Measurements from ENCODE around the gene QRFP. TPM values are rescaled to one million over a fixed set of nuclear protein-coding genes. Genes with fewer than 3 reads are reported as not detected.
A peak's percentile ranks its signal among the peaks of the same experiment; 100 is the strongest.

The QRFP gene
- total RNA-seq, 4 donors from 2014 or later, result not detected

DNA sequence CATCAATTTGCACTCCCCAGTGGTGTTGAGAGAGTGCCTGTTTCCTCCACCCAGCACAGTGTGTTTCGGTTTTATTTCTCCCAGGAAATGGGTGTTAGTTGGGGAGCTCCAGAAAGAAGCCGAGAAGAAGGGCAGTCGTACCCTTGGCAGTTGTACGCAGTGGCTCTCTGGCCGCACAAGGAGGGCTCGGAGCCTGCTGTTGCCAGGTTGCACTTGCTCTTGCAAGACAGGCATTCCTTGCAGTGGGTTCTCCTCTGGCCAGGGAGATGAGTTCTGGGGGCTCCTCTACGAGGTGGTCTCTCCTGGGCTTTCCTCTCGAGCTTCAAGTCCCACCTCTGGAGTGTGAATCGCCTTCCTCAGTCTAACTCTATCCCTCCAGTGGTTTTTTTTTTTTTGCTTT is 29.1 kb downstream of the QRFP start:
- peaks cover 28 to 45% of the 10 kb centered on the region in 2 donors for H3K4me1 ChIP-seq
- no peak for TF ChIP-seq POLR2A (IDR thresholded peaks at IDR 0.05)
- TF ChIP-seq, protein P1, sequence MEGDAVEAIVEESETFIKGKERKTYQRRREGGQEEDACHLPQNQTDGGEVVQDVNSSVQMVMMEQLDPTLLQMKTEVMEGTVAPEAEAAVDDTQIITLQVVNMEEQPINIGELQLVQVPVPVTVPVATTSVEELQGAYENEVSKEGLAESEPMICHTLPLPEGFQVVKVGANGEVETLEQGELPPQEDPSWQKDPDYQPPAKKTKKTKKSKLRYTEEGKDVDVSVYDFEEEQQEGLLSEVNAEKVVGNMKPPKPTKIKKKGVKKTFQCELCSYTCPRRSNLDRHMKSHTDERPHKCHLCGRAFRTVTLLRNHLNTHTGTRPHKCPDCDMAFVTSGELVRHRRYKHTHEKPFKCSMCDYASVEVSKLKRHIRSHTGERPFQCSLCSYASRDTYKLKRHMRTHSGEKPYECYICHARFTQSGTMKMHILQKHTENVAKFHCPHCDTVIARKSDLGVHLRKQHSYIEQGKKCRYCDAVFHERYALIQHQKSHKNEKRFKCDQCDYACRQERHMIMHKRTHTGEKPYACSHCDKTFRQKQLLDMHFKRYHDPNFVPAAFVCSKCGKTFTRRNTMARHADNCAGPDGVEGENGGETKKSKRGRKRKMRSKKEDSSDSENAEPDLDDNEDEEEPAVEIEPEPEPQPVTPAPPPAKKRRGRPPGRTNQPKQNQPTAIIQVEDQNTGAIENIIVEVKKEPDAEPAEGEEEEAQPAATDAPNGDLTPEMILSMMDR (IDR thresholded peaks at IDR 0.05), result no peak

GRCh38 chr9:130866474-130866965 is 30.1 kb downstream of the QRFP start:
- Histone ChIP-seq H3K36me3 (peaks cover 0 to 7% of the 10 kb centered on the region in 2 donors), H3K4me1 (peaks cover 24 to 43% of the 10 kb centered on the region in 2 donors)

More for the DNA sequence above, 29.1 kb downstream of the QRFP start:
- H3K27ac ChIP-seq, result no peak overlapping the region
- no peak overlapping the region for H3K4me3 ChIP-seq (replicated peaks in 1 of 3)
- no peak for DNase-seq
- WGBS, 2 donors, result 92 to 95% methylated on average over 9 of the region's 9 CpGs
- H3K27me3 ChIP-seq, result no peaks in the 10 kb centered on the region
- H3K9me3 ChIP-seq, result no peaks in the 10 kb centered on the region
- peaks cover 9 to 15% of the 10 kb centered on the region in 2 donors for H3K36me3 ChIP-seq
- intact Hi-C loops (cut with DNase I), result loop anchor here (5.0 to 10.0 kb wide), 2 partner anchors 75 to 177 kb away; no protein-coding TSS in a partner anchor

GRCh38 chr9:130865921-130866320 is 30.7 kb downstream of the QRFP start:
- whole genome bisulfite sequencing, 2 donors, result 98 to 99% methylated on average over 3 of the region's 3 CpGs
- intact Hi-C loops (cut with DNase I), result loop anchor here (5.0 to 10.0 kb wide), 2 partner anchors 76 to 179 kb away; no protein-coding TSS in a partner anchor
- no peak overlapping the region for H3K4me3 ChIP-seq (replicated peaks in 1 of 3)
- no peak for DNase-seq
- no peaks in the 10 kb centered on the region for H3K9me3 ChIP-seq
- TF ChIP-seq POLR2A (IDR thresholded peaks at IDR 0.05), result no peak
- TF ChIP-seq, protein P1 (IDR thresholded peaks at IDR 0.05), result no peak
- no peak overlapping the region for H3K27ac ChIP-seq
- H3K4me1 ChIP-seq, result peaks cover 28 to 43% of the 10 kb centered on the region in 2 donors
- no peaks in the 10 kb centered on the region for H3K27me3 ChIP-seq
- H3K36me3 ChIP-seq, result peaks cover 0 to 7% of the 10 kb centered on the region in 2 donors

More at GRCh38 chr9:130866474-130866965, 30.1 kb downstream of the QRFP start:
- peak; percentile 68 to 72 for DNase-seq
- no peak for TF ChIP-seq POLR2A (IDR thresholded peaks at IDR 0.05)
- TF ChIP-seq, protein P1 (IDR thresholded peaks at IDR 0.05), result peak; percentile 52 to 75 (median 68)
- intact Hi-C loops (cut with DNase I), result loop anchor here (5.0 to 10.0 kb wide), 2 partner anchors 76 to 178 kb away; no protein-coding TSS in a partner anchor
- H3K27ac ChIP-seq, result no peak overlapping the region
- WGBS, 2 donors, result 47 to 50% methylated on average over 4 of the region's 4 CpGs
- no peaks in the 10 kb centered on the region for H3K9me3 ChIP-seq
- H3K4me3 ChIP-seq (replicated peaks in 1 of 3), result no peak overlapping the region
- H3K27me3 ChIP-seq, result no peaks in the 10 kb centered on the region

- Histone ChIP-seq H3K9me3 (no peaks in the 10 kb centered on the region), H3K4me3 (replicated peaks in 1 of 3) (no peak overlapping the region), H3K4me1 (peaks cover 25 to 39% of the 10 kb centered on the region in 2 donors), H3K36me3 (peaks cover 0 to 7% of the 10 kb centered on the region in 2 donors), H3K27ac (no peak overlapping the region), H3K27me3 (no peaks in the 10 kb centered on the region)
- DNase-seq, result no peak
- WGBS, 2 donors, result 93 to 94% methylated on average over 6 of the region's 6 CpGs
- TF ChIP-seq, protein P1 (IDR thresholded peaks at IDR 0.05), result no peak
- no peak for TF ChIP-seq POLR2A (IDR thresholded peaks at IDR 0.05)
- intact Hi-C loops (cut with DNase I), result loop anchor here (5.0 to 10.0 kb wide), 3 partner anchors 92 to 180 kb away; no protein-coding TSS in a partner anchor
Measured at GRCh38 chr9:130864541-130864940, 32.1 kb downstream of the QRFP start.

DNA sequence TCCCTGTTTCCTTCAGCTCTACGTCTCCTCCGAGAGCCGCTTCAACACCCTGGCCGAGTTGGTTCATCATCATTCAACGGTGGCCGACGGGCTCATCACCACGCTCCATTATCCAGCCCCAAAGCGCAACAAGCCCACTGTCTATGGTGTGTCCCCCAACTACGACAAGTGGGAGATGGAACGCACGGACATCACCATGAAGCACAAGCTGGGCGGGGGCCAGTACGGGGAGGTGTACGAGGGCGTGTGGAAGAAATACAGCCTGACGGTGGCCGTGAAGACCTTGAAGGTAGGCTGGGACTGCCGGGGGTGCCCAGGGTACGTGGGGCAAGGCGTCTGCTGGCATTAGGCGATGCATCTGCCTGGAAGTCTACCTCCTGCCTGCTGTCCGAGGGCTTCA is 33.9 kb downstream of the QRFP start:
- intact Hi-C loops (cut with DNase I), result loop anchor here (5.0 to 10.0 kb wide), 3 partner anchors 90 to 182 kb away; no protein-coding TSS in a partner anchor
- no peaks in the 10 kb centered on the region for H3K27me3 ChIP-seq
- no peak for TF ChIP-seq POLR2A (IDR thresholded peaks at IDR 0.05)
- TF ChIP-seq, protein P1 (IDR thresholded peaks at IDR 0.05), result no peak
- H3K4me3 ChIP-seq (replicated peaks in 1 of 3), result no peak overlapping the region
- H3K9me3 ChIP-seq, result no peaks in the 10 kb centered on the region
- no peak for DNase-seq
- peaks cover 0 to 7% of the 10 kb centered on the region in 2 donors for H3K36me3 ChIP-seq
- WGBS, 2 donors, result 92% methylated on average over 23 of the region's 23 CpGs
- H3K4me1 ChIP-seq, result peaks cover 35 to 47% of the 10 kb centered on the region in 2 donors
- peak overlapping the region in 2 of 3 donors; percentile 15 to 88 for H3K27ac ChIP-seq

Measured in thyroid gland (tissue), 4 donors.